ENCODE data around the gene KRT76.

- TF ChIP-seq CTCF (IDR thresholded peaks at IDR 0.05) (no peak), POLR2A (IDR thresholded peaks at IDR 0.05) (no peak)
Observed at GRCh38 chr12:52825961-52826360, 48.8 kb upstream of the KRT76 start.

All from uterus (tissue), 2 donors.